HG03280 (cell line): Measurements from ENCODE around the gene HTR1B.

Experiments used
- ATAC-seq: cut with Tn5 transposase; IDR thresholded peaks from one replicate; pipeline ENCODE4 v1.9.1; 2021; ENCODE audit warnings: mild to moderate bottlenecking, moderate library complexity; ENCODE audit not compliant: unreplicated experiment

Gene HTR1B, protein sequence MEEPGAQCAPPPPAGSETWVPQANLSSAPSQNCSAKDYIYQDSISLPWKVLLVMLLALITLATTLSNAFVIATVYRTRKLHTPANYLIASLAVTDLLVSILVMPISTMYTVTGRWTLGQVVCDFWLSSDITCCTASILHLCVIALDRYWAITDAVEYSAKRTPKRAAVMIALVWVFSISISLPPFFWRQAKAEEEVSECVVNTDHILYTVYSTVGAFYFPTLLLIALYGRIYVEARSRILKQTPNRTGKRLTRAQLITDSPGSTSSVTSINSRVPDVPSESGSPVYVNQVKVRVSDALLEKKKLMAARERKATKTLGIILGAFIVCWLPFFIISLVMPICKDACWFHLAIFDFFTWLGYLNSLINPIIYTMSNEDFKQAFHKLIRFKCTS

GRCh38 chr6:77463308-77463860 lies at the start of gene HTR1B:
HTR1B (minus strand) TSS chr6:77463491; CDS start chr6:77463403, 88 bp downstream.
- ATAC-seq: no peak

- ATAC-seq: no peak
Observed at GRCh38 chr6:77512554-77512953, 49.3 kb upstream of the HTR1B start.

GRCh38 chr6:77511860-77512259 lies 48.6 kb upstream of the HTR1B start:
- no peak for ATAC-seq

GRCh38 chr6:77502981-77503380 lies 39.7 kb upstream of the HTR1B start:
- ATAC-seq: no peak

GRCh38 chr6:77492530-77492929 lies 29.2 kb upstream of the HTR1B start:
- ATAC-seq: no peak

GRCh38 chr6:77487808-77488425 lies 24.6 kb upstream of the HTR1B start:
- ATAC-seq: no peak

- no peak for ATAC-seq
Observed at GRCh38 chr6:77482981-77483380, 19.7 kb upstream of the HTR1B start.

DNA sequence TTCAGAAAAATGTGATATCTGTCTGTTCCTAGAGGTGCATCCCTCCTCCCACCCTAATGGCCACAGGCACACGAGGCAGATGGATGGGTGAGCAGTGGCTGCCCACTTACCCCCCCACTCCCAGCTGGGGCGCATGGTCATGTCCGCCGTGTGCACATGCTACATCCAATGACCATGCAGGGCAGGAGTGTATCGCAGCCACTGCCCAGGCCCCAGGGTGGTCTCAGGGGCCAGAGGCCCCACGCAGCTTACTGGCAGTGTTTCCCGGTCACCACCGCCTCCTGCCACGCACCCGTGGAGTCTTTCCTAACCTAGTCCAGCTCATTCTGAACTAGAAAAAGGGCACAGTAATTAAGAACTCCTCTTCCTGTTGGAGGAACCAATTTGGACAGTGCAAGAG lies 11.7 kb upstream of the HTR1B start:
- ATAC-seq: no peak

DNA sequence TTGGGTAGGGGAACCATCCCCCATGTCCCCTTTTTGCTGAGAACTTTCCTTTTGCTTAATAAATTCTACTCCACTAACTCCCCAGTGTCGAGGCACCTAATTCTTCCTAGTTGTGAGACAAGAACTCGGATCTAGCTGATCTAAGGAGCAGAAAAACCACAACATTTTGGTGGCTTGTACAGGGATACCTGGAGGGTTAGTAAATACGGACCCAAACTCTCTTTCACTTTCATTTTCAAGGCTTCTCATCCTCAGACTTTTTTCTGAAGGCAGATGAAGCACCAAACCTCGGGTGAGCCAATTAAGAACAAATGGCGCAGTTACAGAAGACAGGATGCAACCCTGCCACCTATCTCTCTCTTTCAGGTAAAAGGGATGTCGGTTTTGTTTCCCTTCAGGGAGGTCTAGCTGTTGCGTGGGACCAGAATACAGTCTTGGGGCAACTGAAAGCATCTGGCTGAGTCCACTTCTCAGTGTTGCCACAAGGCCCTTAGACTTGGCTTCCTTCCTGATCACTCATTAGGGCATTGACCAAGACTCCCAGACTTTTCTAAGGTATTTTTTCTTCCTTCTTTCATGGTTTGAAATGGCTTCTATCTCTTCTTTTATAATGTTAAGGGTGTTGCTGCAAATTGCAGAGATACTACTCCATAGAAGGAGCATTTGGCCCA lies 11.1 kb upstream of the HTR1B start:
- no peak for ATAC-seq

DNA sequence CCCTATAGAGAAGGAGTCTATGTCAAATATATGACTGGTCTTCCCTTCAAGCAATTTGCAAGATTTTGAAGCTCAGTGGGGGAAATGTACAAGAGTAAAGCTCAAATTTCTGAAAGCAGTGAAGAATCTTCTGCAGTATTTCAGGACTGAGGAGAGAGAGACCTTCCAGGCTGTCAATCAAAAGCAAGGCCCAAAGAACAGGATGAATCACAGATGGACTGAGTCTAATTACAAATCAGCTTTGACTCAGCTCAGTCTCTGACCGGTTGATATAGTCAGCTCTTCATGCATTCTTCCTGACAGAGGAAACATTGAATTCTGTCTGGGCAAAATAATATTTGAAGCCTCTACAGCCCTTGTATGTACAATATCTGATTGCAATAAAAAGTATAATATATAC lies 7.7 kb upstream of the HTR1B start:
- no peak for ATAC-seq

GRCh38 chr6:77468939-77469338 lies 5.6 kb upstream of the HTR1B start:
- no peak for ATAC-seq

- peak; percentile 68 for ATAC-seq
Observed at GRCh38 chr6:77466451-77467437, 3.5 kb upstream of the HTR1B start.

DNA sequence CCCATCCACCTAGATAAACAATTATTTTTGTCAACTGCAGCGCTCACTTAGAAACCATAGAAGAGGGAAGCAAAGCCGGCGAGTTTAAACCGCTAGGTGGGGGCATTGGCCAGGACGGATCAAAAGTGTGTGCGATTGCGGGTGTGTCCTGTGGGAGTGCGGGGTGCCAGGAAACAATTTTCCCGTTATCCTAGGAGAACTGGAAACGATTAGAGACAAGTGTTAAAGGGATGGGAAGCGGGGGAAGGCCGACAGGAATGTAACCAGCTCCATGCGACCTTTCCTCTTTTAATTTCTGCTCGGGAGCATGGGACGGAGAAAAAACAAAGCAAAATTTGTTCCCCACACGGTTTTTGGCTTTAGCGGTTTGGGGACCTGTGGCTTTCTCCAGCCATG lies 2.8 kb upstream of the HTR1B start:
- ATAC-seq: peak; percentile 86

DNA sequence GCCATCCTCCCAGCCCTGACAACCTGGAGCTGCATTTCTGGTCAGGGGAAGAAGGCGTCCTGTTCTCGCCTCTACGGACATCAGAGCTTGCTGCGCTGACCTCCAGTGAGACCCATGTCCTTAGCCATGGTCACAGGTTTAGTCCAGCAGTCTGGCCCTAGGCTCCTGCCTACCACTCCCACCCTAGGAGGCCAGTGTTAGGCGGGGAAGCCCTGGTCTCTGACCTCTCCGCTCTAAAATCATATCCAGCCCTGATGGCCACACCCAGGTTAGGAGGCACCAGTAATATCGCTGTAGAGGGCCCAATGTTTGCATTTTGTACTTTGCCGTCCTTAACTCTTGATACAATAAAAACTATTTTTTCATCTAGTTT lies 1.2 kb upstream of the HTR1B start:
- no peak for ATAC-seq

DNA sequence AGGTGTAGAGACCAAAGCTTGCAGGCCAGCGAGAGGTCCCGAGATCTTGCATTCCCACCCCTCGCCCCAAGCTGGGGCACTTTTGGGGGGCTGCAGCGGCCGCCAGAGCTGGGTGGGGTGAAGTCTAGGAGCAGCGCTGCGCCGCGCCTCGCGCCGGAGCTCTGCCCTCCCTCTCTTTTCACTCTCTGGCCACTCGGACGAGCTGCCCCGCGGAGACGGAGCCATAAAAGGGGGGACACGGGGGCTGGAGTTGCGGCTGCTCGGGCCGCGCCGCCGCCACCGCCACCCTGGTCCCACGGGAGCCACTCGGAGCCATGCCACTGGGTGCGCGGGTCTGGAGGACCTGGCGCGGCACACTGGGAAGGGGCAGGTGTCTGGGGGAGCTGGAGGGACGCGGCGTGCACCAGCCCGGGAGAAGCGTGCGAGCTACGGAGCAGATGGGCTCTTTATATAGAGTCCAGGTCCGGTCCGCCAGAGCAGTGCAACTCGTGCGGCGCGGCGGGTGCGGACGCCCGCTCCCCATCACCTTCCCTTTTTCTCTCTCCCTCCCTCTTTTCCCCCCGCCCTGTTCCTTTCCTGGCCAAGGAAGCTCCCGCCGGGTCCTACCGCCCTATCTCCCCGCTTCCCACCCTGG lies 687 bp upstream of the HTR1B start:
- no peak for ATAC-seq

DNA sequence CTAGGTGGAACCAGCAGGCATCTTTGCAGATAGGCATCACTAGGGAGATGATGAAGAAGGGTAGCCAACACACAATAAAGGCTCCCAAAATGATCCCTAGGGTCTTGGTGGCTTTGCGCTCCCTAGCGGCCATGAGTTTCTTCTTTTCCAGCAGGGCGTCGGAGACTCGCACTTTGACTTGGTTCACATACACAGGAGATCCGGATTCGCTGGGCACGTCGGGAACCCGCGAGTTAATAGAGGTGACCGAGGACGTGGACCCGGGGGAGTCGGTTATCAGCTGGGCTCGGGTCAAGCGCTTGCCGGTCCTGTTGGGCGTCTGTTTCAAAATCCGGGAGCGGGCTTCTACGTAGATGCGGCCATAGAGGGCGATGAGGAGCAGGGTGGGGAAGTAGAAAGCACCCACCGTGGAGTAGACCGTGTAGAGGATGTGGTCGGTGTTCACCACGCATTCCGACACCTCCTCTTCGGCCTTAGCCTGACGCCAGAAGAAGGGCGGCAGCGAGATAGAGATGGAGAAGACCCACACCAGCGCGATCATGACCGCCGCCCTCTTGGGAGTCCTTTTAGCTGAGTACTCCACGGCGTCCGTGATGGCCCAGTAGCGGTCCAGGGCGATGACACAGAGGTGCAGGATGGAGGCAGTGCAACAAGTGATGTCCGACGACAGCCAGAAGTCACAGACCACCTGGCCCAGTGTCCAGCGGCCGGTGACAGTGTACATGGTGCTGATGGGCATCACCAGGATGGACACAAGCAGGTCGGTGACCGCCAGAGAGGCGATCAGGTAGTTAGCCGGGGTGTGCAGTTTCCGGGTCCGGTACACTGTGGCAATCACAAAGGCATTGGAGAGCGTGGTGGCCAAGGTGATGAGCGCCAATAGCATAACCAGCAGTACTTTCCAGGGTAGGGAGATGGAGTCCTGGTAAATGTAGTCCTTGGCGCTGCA lies 658 bp downstream of the HTR1B start:
- ATAC-seq: no peak

- ATAC-seq: no peak
Observed at GRCh38 chr6:77461796-77462195, 1.5 kb downstream of the HTR1B start.

GRCh38 chr6:77458421-77458820 lies 4.9 kb downstream of the HTR1B start:
- ATAC-seq: no peak
